ENCODE measurements around the gene ESCO1. TPM values are rescaled to one million over a fixed set of nuclear protein-coding genes. Genes with fewer than 3 reads are reported as not detected.
A peak's percentile ranks its signal among the peaks of the same experiment; 100 is the strongest.

ESCO1 gene
- total and polyA plus RNA-seq, 2 of the 13 experiments (the other 11 are each of a cell fraction or from before 2014, with no cell fraction given): 6.3 to 19.4 TPM

GRCh38 chr18:21600526-21601410 lies at the start of gene ESCO1 (continued):
- peak; percentile 94; the same call in 1 of the 2 replicates for TF ChIP-seq ZNF256 (CRISPR knock-in tag; conservative IDR thresholded peaks at IDR 0.05)
- TF ChIP-seq BRF2 (CRISPR knock-in tag; IDR thresholded peaks at IDR 0.05): peak; percentile 80
- no peak for TF ChIP-seq SMARCC2 (IDR thresholded peaks at IDR 0.05)
- no peak for TF ChIP-seq U2AF2 (IDR thresholded peaks at IDR 0.05; ENCODE audit: low read depth, low read length)
- TF ChIP-seq ZBTB21 (CRISPR knock-in tag; IDR thresholded peaks at IDR 0.05): peak; percentile 82
- TF ChIP-seq DDIT3 (CRISPR knock-in tag; IDR thresholded peaks at IDR 0.05): no peak; the same call in 1 of the 2 replicates
- TF ChIP-seq ZNF10 (CRISPR knock-in tag; IDR thresholded peaks at IDR 0.05; ENCODE audit: borderline replicate concordance, low read depth): no peak
- TF ChIP-seq NCOR1 (IDR thresholded peaks at IDR 0.05; ENCODE audit: borderline replicate concordance, low read length): no peak
- no peak for TF ChIP-seq MTF1 (CRISPR knock-in tag; IDR thresholded peaks at IDR 0.05)
- no peak for TF ChIP-seq ZBTB46 (CRISPR knock-in tag; IDR thresholded peaks at IDR 0.05; ENCODE audit: borderline replicate concordance)
- 0 out of 2 replicates have a peak, but pooled peaks have one; percentile 38 for TF ChIP-seq ZNF841 (CRISPR knock-in tag; IDR thresholded peaks at IDR 0.05; ENCODE audit: borderline replicate concordance)
- TF ChIP-seq ZSCAN5A (CRISPR knock-in tag; IDR thresholded peaks at IDR 0.05; ENCODE audit: borderline replicate concordance): peak; percentile 81; the same call in 1 of the 2 replicates
- TF ChIP-seq ZNF17 (CRISPR knock-in tag; IDR thresholded peaks at IDR 0.05): 0 out of 2 replicates have a peak, but pooled peaks have one; percentile 77
- peak; percentile 86; the same call in 1 of the 2 replicates for TF ChIP-seq KDM5B (CRISPR knock-in tag; IDR thresholded peaks at IDR 0.05; ENCODE audit: borderline replicate concordance)
- TF ChIP-seq MEIS1 (CRISPR knock-in tag; IDR thresholded peaks at IDR 0.05; ENCODE audit: borderline replicate concordance): peak; percentile 96
- TF ChIP-seq ZNF616 (CRISPR knock-in tag; IDR thresholded peaks at IDR 0.05; ENCODE audit: low read depth): peak; percentile 80; the same call in 1 of the 2 replicates
- TF ChIP-seq POLR2G (IDR thresholded peaks at IDR 0.05; ENCODE audit: low read depth, low read length): peak; percentile 92
- peak; percentile 82 for TF ChIP-seq BORCS8-MEF2B (CRISPR knock-in tag; IDR thresholded peaks at IDR 0.05)
- TF ChIP-seq CREB3 (CRISPR knock-in tag; IDR thresholded peaks at IDR 0.05): 0 out of 2 replicates have a peak, but pooled peaks have one; percentile 30
- peak; percentile 94 for TF ChIP-seq HNRNPLL (IDR thresholded peaks at IDR 0.05; ENCODE audit: low read depth, low read length, poor library complexity, severe bottlenecking)
- TF ChIP-seq ZFX (CRISPR knock-in tag; IDR thresholded peaks at IDR 0.05; ENCODE audit: low read depth): peak; percentile 66
- TF ChIP-seq SUZ12 (IDR thresholded peaks at IDR 0.05; ENCODE audit: low read depth, low read length): no peak
- TF ChIP-seq JUNB (CRISPR knock-in tag; IDR thresholded peaks at IDR 0.05; ENCODE audit: borderline replicate concordance): no peak
